AG09309 (cell line): ENCODE measurements around the gene WFDC10A.
A peak's percentile ranks its signal among the peaks of the same experiment; 100 is the strongest.

Experiments used
- DNase-seq: peaks from one replicate; pipeline ENCODE4 v3.0.0-alpha.2; 2010; ENCODE audit warnings: low read depth
- H3K4me3 ChIP-seq: 2 replicates; pipeline ENCODE4 v1.5.1; 2011; ENCODE audit warnings: mild to moderate bottlenecking, low read depth, low read length, moderate library complexity; ENCODE audit not compliant: control insufficient read depth
- TF ChIP-seq, protein P1 (sequence below): IDR thresholded peaks from 2 replicates; pipeline ENCODE4 v1.5.1; 2011; ENCODE audit warnings: mild to moderate bottlenecking, low read depth, low read length, inconsistent platforms; ENCODE audit not compliant: insufficient read depth, control insufficient read depth; ENCODE audit errors: missing control alignments

The WFDC10A gene

GRCh38 chr20:45593498-45593897, 36.0 kb upstream of the WFDC10A start:
- TF ChIP-seq, protein P1, sequence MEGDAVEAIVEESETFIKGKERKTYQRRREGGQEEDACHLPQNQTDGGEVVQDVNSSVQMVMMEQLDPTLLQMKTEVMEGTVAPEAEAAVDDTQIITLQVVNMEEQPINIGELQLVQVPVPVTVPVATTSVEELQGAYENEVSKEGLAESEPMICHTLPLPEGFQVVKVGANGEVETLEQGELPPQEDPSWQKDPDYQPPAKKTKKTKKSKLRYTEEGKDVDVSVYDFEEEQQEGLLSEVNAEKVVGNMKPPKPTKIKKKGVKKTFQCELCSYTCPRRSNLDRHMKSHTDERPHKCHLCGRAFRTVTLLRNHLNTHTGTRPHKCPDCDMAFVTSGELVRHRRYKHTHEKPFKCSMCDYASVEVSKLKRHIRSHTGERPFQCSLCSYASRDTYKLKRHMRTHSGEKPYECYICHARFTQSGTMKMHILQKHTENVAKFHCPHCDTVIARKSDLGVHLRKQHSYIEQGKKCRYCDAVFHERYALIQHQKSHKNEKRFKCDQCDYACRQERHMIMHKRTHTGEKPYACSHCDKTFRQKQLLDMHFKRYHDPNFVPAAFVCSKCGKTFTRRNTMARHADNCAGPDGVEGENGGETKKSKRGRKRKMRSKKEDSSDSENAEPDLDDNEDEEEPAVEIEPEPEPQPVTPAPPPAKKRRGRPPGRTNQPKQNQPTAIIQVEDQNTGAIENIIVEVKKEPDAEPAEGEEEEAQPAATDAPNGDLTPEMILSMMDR: no peak
- no peak for DNase-seq
- H3K4me3 ChIP-seq: no peak overlapping the region

GRCh38 chr20:45595235-45595634, 34.3 kb upstream of the WFDC10A start:
- DNase-seq: no peak
- no peak overlapping the region for H3K4me3 ChIP-seq
- TF ChIP-seq, protein P1: no peak

GRCh38 chr20:45607810-45608209, 21.7 kb upstream of the WFDC10A start:
- H3K4me3 ChIP-seq: no peak overlapping the region
- TF ChIP-seq, protein P1: no peak
- DNase-seq: no peak

GRCh38 chr20:45611054-45611453, 18.5 kb upstream of the WFDC10A start:
- DNase-seq: peak; percentile 81
- H3K4me3 ChIP-seq: no peak overlapping the region
- TF ChIP-seq, protein P1: no peak

GRCh38 chr20:45612314-45612713, 17.2 kb upstream of the WFDC10A start:
- no peak overlapping the region for H3K4me3 ChIP-seq
- TF ChIP-seq, protein P1: no peak
- no peak for DNase-seq

- TF ChIP-seq, protein P1: no peak
- H3K4me3 ChIP-seq: no peak overlapping the region
- DNase-seq: no peak
Measured at GRCh38 chr20:45617591-45617990, 11.9 kb upstream of the WFDC10A start.

DNA sequence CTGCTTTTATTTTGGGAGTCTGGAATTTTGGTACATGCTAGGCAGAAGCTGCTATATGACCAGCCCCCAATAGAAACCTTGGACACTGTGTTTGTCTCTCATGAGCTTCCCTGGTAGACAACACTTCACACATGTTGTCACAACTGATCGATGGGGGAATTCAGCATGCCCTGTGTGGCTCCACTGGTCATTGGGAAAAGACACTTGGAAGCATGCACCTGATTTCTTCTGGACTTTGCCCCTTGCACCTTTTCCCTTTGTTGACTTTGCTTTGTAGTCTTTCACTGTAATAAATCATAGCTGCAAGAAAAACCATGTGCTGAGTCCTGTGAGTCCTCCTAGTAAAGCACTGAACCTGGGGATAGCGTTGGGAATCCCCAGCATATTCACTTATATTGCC, 7.9 kb upstream of the WFDC10A start:
- DNase-seq: no peak
- H3K4me3 ChIP-seq: no peak overlapping the region
- TF ChIP-seq, protein P1: no peak
